ENCODE results near the gene SCN8A. TPM values are rescaled to one million over a fixed set of nuclear protein-coding genes. Genes with fewer than 3 reads are reported as not detected.

Gene SCN8A
- total and polyA plus RNA-seq, 7 donors, result under 0.01 to 2.1 (median 0.71) TPM

GRCh38 chr12:51722431-51722830 is 131.4 kb downstream of the SCN8A start:
- no peaks in the 10 kb centered on the region for H3K9me3 ChIP-seq
- H3K27me3 ChIP-seq, result peaks cover 0 to 28% (median 18%) of the 10 kb centered on the region in 3 donors
- no peaks in the 10 kb centered on the region for H3K36me3 ChIP-seq
- no peak overlapping the region for H3K4me3 ChIP-seq
- H3K4me1 ChIP-seq, result peaks cover 0 to 9% (median 8%) of the 10 kb centered on the region in 4 donors
- no peak overlapping the region for H3K27ac ChIP-seq
- no peak for TF ChIP-seq POLR2A (IDR thresholded peaks at IDR 0.05)
- TF ChIP-seq EP300 (IDR thresholded peaks at IDR 0.05), result no peak
- TF ChIP-seq, protein P1, sequence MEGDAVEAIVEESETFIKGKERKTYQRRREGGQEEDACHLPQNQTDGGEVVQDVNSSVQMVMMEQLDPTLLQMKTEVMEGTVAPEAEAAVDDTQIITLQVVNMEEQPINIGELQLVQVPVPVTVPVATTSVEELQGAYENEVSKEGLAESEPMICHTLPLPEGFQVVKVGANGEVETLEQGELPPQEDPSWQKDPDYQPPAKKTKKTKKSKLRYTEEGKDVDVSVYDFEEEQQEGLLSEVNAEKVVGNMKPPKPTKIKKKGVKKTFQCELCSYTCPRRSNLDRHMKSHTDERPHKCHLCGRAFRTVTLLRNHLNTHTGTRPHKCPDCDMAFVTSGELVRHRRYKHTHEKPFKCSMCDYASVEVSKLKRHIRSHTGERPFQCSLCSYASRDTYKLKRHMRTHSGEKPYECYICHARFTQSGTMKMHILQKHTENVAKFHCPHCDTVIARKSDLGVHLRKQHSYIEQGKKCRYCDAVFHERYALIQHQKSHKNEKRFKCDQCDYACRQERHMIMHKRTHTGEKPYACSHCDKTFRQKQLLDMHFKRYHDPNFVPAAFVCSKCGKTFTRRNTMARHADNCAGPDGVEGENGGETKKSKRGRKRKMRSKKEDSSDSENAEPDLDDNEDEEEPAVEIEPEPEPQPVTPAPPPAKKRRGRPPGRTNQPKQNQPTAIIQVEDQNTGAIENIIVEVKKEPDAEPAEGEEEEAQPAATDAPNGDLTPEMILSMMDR (IDR thresholded peaks at IDR 0.05), result no peak
- TF ChIP-seq POLR2AphosphoS5 (IDR thresholded peaks at IDR 0.05), result no peak
- no peak for DNase-seq
- intact Hi-C loops (cut with DNase I), result no loop called here

DNA sequence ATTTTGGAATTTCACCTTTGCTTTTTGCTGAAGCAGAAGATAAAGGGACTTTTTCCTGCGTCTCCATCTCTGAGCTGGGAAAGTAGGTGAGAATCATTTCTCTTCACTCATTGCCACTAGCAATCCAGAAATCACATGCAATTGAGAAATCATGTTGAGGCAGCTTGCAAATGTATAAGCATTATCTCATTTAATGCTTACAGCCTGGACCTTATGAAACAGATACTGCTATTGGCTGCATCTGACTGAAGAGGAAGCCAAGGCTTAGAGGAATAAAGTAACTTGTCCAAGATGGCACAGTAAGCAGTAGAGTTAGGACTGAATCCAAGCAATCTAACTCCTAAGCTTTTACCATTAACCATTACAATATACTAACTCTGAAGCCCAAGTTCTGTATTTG is 135.1 kb downstream of the SCN8A start:
- Histone ChIP-seq H3K9me3 (peaks cover 0 to 3% (median 0%) of the 10 kb centered on the region in 4 donors), H3K36me3 (no peaks in the 10 kb centered on the region), H3K4me1 (peaks cover 0 to 8% (median 7%) of the 10 kb centered on the region in 4 donors), H3K27me3 (peaks cover 0 to 24% (median 18%) of the 10 kb centered on the region in 3 donors), H3K27ac (no peak overlapping the region), H3K4me3 (no peak overlapping the region)
- no peak for DNase-seq
- intact Hi-C loops (cut with DNase I), result no loop called here
- TF ChIP-seq POLR2A (IDR thresholded peaks at IDR 0.05), result no peak
- TF ChIP-seq, protein P1 (IDR thresholded peaks at IDR 0.05), result no peak
- no peak for TF ChIP-seq EP300 (IDR thresholded peaks at IDR 0.05)
- TF ChIP-seq POLR2AphosphoS5 (IDR thresholded peaks at IDR 0.05), result no peak
- WGBS, 2 donors, result 92 to 96% methylated on average over 1 of the region's 1 CpG

GRCh38 chr12:51726931-51727330 is 135.9 kb downstream of the SCN8A start:
- WGBS, 2 donors, result 77 to 82% methylated on average over 2 of the region's 2 CpGs
- Histone ChIP-seq H3K27me3 (peaks cover 0 to 17% (median 15%) of the 10 kb centered on the region in 3 donors), H3K4me3 (no peak overlapping the region), H3K9me3 (peaks cover 0 to 3% (median 0%) of the 10 kb centered on the region in 4 donors), H3K27ac (no peak overlapping the region), H3K4me1 (peaks cover 0 to under 1% (median 0%) of the 10 kb centered on the region in 4 donors), H3K36me3 (no peaks in the 10 kb centered on the region)
- DNase-seq, result no peak
- intact Hi-C loops (cut with DNase I), result no loop called here
- TF ChIP-seq EP300 (IDR thresholded peaks at IDR 0.05), result no peak
- no peak for TF ChIP-seq POLR2AphosphoS5 (IDR thresholded peaks at IDR 0.05)
- TF ChIP-seq POLR2A (IDR thresholded peaks at IDR 0.05), result no peak
- TF ChIP-seq, protein P1 (IDR thresholded peaks at IDR 0.05), result no peak

GRCh38 chr12:51729331-51729730 is 138.3 kb downstream of the SCN8A start:
- Histone ChIP-seq H3K4me3 (no peak overlapping the region), H3K36me3 (no peaks in the 10 kb centered on the region), H3K4me1 (no peaks in the 10 kb centered on the region), H3K9me3 (peaks cover 0 to 3% (median 0%) of the 10 kb centered on the region in 4 donors), H3K27ac (no peak overlapping the region), H3K27me3 (no peaks in the 10 kb centered on the region)
- 69 to 70% methylated on average over 4 of the region's 4 CpGs for WGBS, 2 donors
- intact Hi-C loops (cut with DNase I), result no loop called here
- no peak for TF ChIP-seq POLR2A (IDR thresholded peaks at IDR 0.05)
- TF ChIP-seq, protein P1 (IDR thresholded peaks at IDR 0.05), result no peak
- TF ChIP-seq POLR2AphosphoS5 (IDR thresholded peaks at IDR 0.05), result no peak
- no peak for TF ChIP-seq EP300 (IDR thresholded peaks at IDR 0.05)
- DNase-seq, result no peak

- Histone ChIP-seq H3K9me3 (peaks cover 0 to 3% (median 0%) of the 10 kb centered on the region in 4 donors), H3K36me3 (no peaks in the 10 kb centered on the region), H3K4me3 (no peak overlapping the region), H3K27me3 (no peaks in the 10 kb centered on the region), H3K27ac (no peak overlapping the region), H3K4me1 (no peaks in the 10 kb centered on the region)
- no peak for DNase-seq
- TF ChIP-seq POLR2AphosphoS5 (IDR thresholded peaks at IDR 0.05) (no peak), POLR2A (IDR thresholded peaks at IDR 0.05) (no peak), EP300 (IDR thresholded peaks at IDR 0.05) (no peak)
- TF ChIP-seq, protein P1 (IDR thresholded peaks at IDR 0.05), result no peak
- WGBS, 2 donors, result 47 to 49% methylated on average over 2 of the region's 2 CpGs
- intact Hi-C loops (cut with DNase I), result no loop called here
Observed at GRCh38 chr12:51730745-51731144, 139.7 kb downstream of the SCN8A start.
